ENCODE data around the gene C1orf21.

C1orf21 gene

DNA sequence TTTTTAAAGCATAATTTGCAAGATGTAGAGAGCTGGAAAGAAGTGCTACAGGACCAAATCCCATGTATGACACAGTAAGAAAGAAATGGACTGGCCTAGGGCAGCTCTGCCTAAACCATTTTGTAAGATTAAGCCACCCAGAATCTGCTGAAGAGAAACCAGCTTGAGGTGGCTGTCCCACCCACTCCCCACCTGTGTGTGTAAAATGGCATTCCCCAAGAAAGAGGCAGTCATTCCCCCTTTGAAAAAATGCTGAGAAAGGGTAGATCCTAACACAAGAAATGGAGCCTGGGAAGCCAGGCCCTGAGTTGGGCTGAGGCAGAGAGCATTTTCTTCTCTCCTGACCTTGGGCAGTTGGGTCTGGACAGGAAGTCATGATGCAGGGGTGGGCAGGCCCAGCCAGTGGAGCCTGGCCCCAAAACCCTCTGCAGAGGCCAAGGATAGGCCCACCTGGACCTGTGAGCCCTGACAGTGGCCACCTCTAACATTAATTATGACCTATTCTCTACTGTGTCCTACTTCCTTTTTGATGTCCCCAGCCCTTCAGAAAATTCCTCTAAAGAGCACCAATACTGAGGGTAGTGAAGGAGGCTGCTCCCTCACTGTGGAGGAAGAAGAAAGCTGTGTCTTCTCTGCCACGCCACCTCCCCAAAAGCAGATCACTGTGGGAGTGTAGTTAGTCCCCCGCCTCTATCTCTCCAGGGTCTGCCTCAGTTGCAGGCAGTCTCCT is 273.8 kb downstream of the C1orf21 start:
- DNase-seq (ENCODE audit: low spot score): no peak

DNA sequence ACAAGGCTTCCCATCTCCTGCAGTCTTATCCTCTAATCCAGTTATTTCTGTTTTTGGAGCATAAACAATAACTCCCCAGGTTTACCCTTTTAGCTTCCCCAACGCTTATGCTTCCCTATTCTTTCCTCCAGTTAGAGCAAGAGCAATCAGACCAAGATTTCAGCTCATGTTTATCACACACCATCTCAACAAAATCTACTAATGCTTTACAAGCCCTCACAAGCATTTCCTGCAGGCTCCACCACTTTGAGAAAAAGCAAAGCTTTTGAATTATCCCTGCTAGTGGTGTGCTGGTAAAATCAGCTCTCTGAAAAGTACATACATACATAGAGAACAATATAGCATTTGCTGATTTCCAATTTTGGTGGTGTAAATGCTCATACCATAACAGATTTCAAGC is 275.0 kb downstream of the C1orf21 start:
- DNase-seq (ENCODE audit: low spot score): no peak

DNA sequence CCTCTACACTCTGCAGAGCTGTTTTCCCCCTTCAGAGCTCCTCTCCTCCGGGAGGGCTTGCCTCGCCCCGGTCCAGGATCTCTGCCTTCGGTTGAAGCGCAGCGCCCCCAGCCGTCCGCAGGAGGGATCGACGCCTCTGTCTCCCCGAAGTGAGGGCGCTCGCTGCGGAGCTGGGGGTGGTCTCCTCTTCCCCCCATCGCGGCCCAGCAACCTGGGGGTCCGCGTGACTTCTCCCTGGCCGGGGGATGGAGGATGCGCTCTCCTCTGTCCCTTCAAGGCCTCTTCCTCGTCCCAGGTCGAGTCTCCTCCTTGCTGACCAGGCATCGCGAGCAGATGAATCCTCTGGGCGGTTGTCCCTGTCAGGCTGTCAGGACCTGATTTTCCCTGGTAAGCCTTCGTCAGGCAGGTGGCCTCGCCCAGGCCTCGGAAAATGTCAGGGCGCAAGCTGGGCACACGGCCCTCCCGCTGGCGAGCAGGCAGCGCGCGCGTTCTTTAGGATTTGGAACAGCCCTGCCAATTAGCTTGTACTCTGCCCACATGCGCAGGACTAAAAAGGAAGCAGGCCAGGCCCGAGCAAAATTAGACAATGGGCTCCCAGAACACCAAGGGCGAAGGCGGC is 277.3 kb downstream of the C1orf21 start:
- DNase-seq (ENCODE audit: low spot score): peak; percentile 23

DNA sequence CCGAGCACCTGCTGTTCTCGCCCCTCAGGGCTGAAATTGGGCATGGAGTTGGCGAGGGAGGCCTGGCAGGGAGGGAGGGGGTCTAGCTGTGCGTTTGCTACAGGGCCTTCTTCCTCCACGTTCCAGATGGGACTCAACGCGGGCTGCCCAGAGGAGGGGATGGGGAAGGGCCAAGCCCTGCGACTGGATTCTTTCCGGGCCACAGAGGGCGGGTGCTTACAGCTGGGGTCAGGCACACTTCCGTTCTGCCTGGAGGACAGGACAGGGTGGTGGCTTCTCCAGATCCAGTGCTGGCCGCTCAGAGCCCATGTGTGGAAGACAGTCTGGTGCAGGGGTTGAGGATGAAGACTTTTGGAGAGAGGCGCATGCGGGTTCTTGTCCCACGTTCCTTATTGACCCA is 277.8 kb downstream of the C1orf21 start:
- DNase-seq (ENCODE audit: low spot score): no peak

DNA sequence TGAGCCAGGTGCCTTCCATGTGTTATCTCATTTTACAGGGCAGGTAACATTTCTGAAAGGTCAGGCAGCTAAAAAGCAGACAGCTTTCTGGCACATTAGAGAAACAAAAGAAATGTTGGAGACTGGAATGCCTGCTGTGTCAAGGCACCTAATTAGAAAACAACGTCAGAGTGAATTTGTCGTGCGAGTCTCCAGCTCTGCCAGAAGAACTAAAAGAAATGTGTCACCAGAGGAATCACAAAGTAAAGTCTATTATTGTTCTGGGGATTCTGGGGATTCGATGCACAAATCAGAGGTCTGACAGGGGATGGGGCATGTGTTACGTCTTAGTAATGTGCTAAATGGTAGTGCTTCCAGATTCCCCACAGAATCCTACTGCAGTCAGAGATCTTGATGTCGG is 278.5 kb downstream of the C1orf21 start:
- no peak for DNase-seq (ENCODE audit: low spot score)

DNA sequence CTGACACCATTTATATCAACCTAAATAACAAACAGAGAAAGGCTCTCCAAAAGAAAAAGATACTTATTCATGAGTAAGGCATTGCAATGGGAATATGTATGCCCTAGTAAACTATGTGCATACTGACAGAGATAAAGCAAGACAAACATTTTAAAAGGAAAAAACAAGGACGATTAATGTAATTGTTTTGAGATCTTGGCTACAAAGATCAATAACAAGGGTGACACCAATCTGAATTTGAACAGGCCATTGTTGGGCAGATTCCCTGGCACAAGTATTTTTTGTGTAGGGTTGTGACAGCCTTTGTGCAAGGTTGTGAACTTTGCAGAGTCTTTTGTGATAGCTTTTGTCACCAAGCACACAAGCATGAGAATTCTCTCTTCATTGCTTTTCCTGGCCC is 282.6 kb downstream of the C1orf21 start:
- no peak for DNase-seq (ENCODE audit: low spot score)

DNA sequence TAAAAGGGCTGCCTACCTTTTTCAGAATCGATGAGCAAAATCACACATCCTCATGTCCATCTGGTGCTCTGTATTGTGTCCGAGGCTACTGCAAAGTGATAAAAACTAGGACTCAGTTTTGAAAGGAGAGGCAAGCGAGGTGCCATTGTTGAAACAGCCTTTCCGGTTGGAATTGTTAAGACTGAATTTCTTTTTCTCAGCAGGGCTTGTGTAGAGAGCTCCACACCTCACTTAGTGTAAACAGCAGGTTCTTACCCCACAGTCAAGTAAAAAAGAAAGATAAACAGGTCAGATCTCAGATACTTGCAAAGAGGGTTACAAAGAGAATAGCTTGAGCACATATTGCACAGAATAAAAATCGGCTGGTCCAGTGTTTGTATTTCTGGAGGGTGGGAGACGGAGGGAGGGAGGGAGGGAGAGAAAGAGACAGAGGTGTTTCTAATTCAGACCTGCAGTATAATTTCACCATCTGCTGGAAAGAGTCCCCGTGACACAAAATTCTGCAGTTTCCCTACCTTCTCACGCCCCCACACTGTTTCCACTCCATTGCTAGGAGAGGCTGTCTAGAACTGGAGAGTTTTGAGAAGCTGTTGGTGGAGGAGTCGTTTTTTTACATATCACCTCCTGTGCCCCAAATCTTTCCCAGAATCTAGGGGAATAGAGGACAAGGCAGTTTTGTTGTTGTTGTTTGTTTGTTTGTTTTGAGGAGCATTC is 285.3 kb downstream of the C1orf21 start:
- no peak for DNase-seq (ENCODE audit: low spot score)

DNA sequence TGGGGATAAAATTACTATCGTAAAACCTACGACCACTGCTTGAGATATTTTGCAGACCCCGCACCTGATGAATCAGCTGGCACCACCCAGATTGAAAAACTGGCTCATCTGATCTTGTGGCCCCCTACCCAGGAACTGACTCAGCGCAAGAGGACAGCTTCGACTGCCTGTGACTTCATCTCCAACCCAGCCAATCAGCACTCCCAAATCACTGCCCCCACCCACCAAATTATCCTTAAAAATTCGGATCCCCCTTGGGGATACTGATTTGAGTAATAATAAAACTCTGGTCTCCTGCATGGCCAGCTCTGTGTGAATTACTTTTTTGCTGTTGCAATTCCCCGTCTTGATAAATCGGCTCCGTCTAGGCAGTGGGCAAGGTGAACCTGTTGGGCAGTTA is 286.5 kb downstream of the C1orf21 start:
- no peak for DNase-seq (ENCODE audit: low spot score)

DNA sequence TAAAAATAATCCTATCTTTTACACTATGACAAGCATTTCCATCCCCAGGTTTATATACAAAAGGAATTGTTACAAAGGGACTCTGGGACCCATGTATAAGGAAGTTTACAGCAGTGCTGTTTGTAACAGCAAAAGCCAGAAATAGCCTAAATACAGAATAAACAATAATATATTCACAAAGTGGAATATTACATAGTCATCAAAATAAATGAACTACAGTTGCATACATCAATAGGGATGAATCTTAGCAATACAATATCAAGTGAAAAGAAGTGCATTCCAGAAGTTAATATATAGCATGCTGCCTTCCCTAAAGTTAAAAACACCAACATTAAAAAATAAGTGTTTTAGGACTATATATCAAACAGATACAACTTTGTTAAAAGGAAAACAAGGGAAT is 290.5 kb downstream of the C1orf21 start:
- no peak for DNase-seq (ENCODE audit: low spot score)
